GM12864 (cell line): Measurements from ENCODE around the gene ZNG1F.
"Not testable (repeated sequence)": the region's sequence is repeated elsewhere in the genome, so short reads cannot be mapped to it uniquely, and the experiment has no call there.

Source experiments
- DNase-seq: peaks from one replicate; pipeline ENCODE4 v3.0.0-alpha.2; 2011; ENCODE audit warnings: low read depth
- H3K4me3 ChIP-seq: 2 replicates; pipeline ENCODE4 v1.5.1; 2011; ENCODE audit warnings: mild to moderate bottlenecking, low read depth, low read length, control low read depth
- TF ChIP-seq, protein P1 (sequence below): IDR thresholded peaks from 2 replicates; pipeline ENCODE4 v1.5.1; 2011; ENCODE audit warnings: low read depth, mild to moderate bottlenecking, moderate library complexity, low read length, control low read depth, inconsistent platforms; ENCODE audit errors: missing control alignments

ZNG1F gene

DNA sequence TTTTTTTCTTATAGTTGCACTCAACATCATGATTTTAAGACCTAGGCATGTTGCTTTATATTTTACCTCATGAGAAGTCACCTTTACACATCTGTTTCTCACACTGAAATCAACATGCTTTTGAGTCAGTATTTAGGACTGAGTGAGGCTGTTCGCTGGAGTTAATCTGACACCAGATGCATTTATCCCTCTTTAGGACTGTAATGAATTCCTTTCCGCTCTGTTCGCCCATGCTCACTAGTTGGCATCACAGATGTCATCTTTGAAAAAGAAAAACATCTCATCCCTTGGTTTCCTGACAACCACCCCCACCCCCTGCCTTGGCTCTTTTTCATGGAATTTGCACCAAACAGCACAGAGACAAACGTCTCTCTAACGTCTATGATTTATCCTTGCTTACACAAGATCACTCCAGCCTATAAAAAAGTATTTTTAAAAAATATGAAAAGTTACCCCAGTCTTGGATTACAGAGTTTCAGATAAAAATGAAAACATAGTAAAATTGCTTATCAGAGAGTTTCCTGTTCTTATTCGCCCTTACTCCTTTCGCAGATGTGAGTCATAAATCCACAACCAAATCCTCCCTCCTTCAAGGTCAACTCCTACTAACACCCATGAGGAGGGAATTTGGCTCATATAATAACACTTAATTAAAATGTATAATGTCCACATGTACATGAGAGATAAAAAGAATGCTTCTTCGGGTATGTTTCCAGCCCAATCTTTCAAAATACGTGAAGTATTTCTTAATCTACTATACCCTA lies 94.9 kb downstream of the ZNG1F start:
- not testable (repeated sequence) for H3K4me3 ChIP-seq, DNase-seq

DNA sequence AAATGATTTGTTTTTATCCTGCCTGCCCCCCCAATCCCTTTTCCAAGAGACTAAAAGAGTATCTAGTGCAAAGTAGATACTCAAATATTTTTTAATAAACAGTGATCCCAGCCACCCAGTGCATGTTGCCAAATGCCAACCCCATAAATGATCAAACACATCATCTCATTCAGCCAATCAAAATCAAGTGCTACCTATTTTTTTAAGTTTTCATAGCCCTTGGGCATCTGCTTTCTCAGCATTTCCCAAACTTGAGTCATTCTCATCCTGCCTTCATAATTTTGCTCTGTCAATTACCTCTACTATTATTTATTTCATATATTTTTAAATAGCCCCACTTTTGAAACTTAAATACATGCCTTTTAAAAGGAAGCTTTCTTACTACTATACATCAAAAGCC lies 98.2 kb downstream of the ZNG1F start:
- not testable (repeated sequence) for DNase-seq, H3K4me3 ChIP-seq

DNA sequence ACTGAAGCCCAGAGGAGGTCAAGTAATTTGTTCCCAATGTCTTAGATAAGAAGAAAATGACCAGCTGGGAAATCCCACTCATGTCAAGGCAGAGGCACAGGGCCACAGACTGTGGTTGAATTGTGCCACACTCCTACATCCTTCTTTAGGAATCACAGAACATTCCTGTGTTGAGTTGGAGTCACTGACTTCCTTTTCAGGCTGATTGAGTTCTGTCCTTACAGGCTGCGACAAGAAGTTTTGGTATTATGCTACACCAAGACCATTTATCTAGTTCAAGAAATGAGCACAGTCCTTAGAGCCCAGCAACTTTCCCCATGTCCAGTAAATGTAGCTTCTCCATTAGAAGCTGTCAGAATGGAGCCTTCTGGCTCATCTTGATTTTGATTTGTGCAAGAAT lies 98.7 kb downstream of the ZNG1F start:
- not testable (repeated sequence) for H3K4me3 ChIP-seq, DNase-seq

DNA sequence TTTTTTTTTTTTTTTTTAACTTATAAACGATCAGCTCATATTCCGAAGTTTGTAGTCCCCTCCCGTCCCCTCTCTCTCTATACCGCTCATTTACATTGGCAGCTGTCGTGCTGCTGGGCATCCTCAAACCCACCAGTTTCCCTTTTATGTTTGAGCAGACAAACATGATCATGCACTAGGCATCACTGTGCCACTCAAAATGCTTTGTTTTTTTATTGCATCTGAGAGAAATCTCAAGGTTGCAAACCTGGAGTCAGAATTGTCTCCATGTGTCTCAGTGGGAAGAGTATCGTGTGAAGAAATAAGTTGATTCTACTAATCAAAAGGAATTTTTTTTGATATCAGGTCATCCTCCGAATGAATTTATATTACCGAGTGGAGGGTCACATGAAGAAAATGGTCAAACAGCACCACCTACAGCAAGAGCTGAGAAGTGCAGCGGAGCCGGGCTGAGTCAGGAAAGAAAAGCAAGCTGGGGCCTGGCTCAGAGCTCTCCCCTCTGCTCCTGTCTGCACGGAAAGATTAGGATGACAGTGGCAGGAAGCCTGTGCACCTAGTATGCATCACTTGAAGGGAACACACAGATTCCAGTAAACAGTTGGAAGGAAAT lies 100.6 kb downstream of the ZNG1F start:
- TF ChIP-seq, protein P1, sequence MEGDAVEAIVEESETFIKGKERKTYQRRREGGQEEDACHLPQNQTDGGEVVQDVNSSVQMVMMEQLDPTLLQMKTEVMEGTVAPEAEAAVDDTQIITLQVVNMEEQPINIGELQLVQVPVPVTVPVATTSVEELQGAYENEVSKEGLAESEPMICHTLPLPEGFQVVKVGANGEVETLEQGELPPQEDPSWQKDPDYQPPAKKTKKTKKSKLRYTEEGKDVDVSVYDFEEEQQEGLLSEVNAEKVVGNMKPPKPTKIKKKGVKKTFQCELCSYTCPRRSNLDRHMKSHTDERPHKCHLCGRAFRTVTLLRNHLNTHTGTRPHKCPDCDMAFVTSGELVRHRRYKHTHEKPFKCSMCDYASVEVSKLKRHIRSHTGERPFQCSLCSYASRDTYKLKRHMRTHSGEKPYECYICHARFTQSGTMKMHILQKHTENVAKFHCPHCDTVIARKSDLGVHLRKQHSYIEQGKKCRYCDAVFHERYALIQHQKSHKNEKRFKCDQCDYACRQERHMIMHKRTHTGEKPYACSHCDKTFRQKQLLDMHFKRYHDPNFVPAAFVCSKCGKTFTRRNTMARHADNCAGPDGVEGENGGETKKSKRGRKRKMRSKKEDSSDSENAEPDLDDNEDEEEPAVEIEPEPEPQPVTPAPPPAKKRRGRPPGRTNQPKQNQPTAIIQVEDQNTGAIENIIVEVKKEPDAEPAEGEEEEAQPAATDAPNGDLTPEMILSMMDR, result peak; percentile 31
- not testable (repeated sequence) for H3K4me3 ChIP-seq, DNase-seq

DNA sequence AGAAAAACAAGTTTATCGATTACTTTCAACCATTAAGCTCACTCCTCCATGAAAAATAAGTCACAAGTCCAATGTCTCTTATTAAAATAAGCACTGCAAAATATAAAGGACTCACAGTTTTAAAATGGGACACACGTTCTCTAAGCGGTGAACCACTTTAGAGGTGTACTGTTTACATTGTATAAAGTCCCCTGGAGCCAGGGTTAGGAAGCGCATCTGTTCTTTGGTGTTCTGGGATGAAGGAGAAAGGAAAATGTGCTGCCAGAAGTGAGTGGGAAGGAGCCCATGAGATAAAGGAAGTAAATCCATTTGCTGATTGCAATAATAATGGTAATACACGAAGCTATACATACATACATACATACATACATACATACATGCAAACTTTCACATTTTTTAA lies 101.2 kb downstream of the ZNG1F start:
- H3K4me3 ChIP-seq, DNase-seq: not testable (repeated sequence)

DNA sequence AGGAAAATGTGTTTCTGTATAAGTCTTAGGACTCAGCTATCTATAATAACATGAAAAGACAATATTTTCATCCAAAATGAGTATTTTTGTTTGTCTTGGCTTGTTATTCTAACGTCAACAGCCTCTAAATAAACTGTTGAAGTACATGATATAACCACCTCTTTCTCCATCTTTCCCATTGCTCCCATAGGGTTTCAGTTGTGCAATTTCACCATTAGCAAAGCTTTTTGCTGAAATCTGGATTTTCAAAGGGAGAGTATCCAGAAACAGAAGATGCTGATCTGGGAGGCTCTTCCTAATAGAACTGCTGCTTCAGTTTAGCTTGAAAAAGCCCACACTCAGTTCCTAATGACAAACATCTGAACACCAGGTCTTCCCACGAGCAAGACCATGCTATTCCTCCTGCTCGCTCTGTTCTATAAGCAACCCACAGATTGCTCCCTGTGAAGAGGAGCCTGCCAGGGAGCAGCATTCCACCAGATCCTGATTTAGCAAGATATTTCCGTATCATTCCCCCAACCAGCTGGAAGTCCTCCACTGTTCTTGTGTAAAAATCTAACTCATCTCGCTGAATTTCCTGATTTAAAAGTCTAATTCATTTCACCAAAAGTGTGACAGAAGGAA lies 101.8 kb downstream of the ZNG1F start:
- H3K4me3 ChIP-seq, DNase-seq: not testable (repeated sequence)

DNA sequence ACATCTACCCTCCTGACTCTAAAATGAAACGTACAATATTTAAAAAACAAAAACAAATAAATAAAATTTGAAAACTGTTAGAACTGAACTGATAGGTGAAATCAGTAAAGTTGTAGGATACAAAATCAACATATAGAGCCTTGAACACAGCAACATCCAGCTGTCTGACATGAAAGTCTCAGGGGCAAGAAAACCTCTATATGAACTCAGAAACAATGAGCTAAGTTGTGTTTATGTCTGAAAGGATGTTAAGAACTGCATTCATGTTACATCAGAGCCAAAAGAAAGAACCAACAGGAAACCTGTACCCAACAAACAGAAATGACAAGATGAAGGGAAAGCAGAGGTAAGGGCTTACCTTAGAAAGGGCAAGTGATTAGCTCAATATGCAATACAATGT lies 102.4 kb downstream of the ZNG1F start:
- not testable (repeated sequence) for H3K4me3 ChIP-seq, DNase-seq

DNA sequence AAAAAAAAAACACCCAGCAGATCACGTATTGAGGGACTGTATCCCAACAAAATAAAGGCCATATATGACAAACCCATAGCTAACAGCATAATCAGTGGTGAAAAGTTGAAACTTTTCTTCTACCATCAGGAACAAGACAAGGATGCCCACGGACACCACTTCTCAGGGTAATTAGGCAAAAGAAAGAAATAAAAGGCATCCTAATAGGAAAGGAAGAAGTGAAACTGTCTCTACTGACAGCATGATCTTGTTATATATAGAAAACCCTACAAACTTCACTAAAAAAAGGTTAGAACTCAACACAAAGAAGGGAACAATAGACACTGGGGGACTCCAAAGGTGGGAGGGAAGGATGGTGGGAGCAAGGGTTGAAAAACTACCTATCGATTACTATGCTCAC lies 102.9 kb downstream of the ZNG1F start:
- not testable (repeated sequence) for DNase-seq, H3K4me3 ChIP-seq

DNA sequence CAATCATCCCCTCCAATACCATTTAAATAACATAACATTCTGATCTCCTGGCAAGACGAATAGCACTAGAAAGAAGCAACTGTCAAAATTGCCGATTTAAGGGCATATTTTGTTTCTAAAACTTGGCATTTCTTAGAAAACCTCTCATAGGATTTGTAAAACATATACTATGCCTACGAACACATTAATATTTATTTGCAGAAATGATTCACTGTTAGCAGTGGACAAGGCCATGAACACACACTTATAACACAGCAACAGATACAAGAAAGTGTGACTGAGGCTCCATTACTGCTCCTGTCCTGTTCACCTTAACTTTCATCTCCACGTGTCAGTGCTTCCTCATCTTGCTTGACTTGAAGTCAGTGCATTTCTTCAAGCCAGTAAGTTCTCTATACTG lies 106.8 kb downstream of the ZNG1F start:
- H3K4me3 ChIP-seq, DNase-seq: not testable (repeated sequence)
